Uterus (tissue), 4 donors: Measurements from ENCODE around the gene HMG20B. TPM values are rescaled to one million over a fixed set of nuclear protein-coding genes. Genes with fewer than 3 reads are reported as not detected.

Source experiments
- DNase-seq, 2 donors: peaks; one replicate each; pipeline ENCODE4 v3.0.0-alpha.2; 2019 to 2020
- H3K27ac ChIP-seq, 2 donors: fragments of 200-600 bp; sonication (generic); 1 replicate in 1 of 2; 2 replicates in 1 of 2; pipeline ENCODE4 v1.5.1; 2016 to 2018
- H3K27me3 ChIP-seq, 2 donors: fragments of 200-600 bp; sonication (generic); one replicate each; pipeline ENCODE4 v1.5.1; 2018 to 2019; ENCODE audit warnings: control low read depth in 1 of 2
- H3K36me3 ChIP-seq, 2 donors: fragments of 200-600 bp; sonication (generic); one replicate each; pipeline ENCODE4 v1.5.1; 2019; ENCODE audit warnings: control low read depth in 1 of 2
- H3K4me1 ChIP-seq, 2 donors: fragments of 200-600 bp; sonication (generic); one replicate each; pipeline ENCODE4 v1.5.1; 2018 to 2019; ENCODE audit warnings: control low read depth in 1 of 2
- H3K4me3 ChIP-seq, 2 donors: fragments of 200-600 bp; sonication (generic); 1 replicate in 1 of 2; 2 replicates in 1 of 2; pipeline ENCODE4 v1.5.1; 2018 to 2019; ENCODE audit warnings: mild to moderate bottlenecking in 1 of 2
- H3K9me3 ChIP-seq, 2 donors: fragments of 200-600 bp; sonication (generic); one replicate each; pipeline ENCODE4 v1.5.1; 2019; ENCODE audit warnings: control low read depth in 1 of 2
- POLR2A ChIP-seq, 2 donors: fragments of 450-650 bp; IDR thresholded peaks; one replicate each; pipeline ENCODE4 v1.6.1; 2016; ENCODE audit warnings: antibody characterized with exemption in 2 of 2, mild to moderate bottlenecking in 1 of 2, moderate library complexity in 1 of 2
- intact Hi-C: fragments of 100-400 bp; cut with DNase I; formaldehyde crosslinking; loops from one replicate; pipeline ENCODE4 v1.15.1; 2023; ENCODE audit warnings: low total_unique reads
- total RNA-seq, 4 donors: library from RNA; depleted of rRNA in 3 of 4; stranded (reverse); fragments of >200 nt in 3 of 4; gene quantifications; one replicate each; pipeline versions ENCODE4 v1.1.0 to v1.2.4, GENCODE V29; 2014 to 2023
- TF ChIP-seq, protein P1 (sequence below), 4 experiments: fragments of 200-600 bp in 2 of 4; fragments of 450-650 bp in 2 of 4; sonication (generic) in 2 of 4; IDR thresholded peaks; one replicate each; pipeline ENCODE4 v1.5.1; 2016 to 2019; ENCODE audit warnings: antibody characterized with exemption in 4 of 4, mild to moderate bottlenecking in 2 of 4, moderate library complexity in 1 of 4
- donor health status: DM: yes; HTN: yes; CAD: no.

HMG20B gene
- total RNA-seq, 4 donors from 2014 or later = 52.9 to 232 (median 63.6) TPM

DNA sequence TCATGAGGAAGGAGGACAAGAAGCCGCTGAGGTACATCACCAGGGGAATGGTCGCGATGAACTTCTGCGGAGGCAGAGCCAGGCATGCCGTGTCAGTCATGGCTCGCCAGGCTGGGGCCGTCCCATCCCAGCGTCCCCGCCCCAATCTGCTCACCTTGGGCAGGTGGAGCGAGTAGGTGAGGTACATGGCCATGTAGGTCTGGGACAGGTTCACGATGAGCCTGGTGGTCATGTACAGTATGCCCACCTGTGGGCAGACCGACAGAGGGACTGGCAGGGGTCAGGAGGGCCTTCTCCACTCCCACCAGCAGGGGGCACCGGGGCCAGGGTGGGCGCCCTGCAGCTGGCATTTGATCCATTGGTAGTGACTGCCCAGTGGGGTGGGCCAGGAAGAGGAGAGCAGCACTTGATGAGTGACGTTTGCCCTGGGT, 25.4 kb upstream of the HMG20B start:
- Histone ChIP-seq H3K36me3 (no peaks in the 10 kb centered on the region), H3K27me3 (no peaks in the 10 kb centered on the region), H3K9me3 (no peaks in the 10 kb centered on the region), H3K4me3 (no peak overlapping the region), H3K27ac (no peak overlapping the region), H3K4me1 (no peaks in the 10 kb centered on the region)
- TF ChIP-seq, protein P1, sequence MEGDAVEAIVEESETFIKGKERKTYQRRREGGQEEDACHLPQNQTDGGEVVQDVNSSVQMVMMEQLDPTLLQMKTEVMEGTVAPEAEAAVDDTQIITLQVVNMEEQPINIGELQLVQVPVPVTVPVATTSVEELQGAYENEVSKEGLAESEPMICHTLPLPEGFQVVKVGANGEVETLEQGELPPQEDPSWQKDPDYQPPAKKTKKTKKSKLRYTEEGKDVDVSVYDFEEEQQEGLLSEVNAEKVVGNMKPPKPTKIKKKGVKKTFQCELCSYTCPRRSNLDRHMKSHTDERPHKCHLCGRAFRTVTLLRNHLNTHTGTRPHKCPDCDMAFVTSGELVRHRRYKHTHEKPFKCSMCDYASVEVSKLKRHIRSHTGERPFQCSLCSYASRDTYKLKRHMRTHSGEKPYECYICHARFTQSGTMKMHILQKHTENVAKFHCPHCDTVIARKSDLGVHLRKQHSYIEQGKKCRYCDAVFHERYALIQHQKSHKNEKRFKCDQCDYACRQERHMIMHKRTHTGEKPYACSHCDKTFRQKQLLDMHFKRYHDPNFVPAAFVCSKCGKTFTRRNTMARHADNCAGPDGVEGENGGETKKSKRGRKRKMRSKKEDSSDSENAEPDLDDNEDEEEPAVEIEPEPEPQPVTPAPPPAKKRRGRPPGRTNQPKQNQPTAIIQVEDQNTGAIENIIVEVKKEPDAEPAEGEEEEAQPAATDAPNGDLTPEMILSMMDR (IDR thresholded peaks at IDR 0.05) = no peak
- no peak for TF ChIP-seq POLR2A (IDR thresholded peaks at IDR 0.05)
- intact Hi-C loops = no loop called here
- no peak for DNase-seq

DNA sequence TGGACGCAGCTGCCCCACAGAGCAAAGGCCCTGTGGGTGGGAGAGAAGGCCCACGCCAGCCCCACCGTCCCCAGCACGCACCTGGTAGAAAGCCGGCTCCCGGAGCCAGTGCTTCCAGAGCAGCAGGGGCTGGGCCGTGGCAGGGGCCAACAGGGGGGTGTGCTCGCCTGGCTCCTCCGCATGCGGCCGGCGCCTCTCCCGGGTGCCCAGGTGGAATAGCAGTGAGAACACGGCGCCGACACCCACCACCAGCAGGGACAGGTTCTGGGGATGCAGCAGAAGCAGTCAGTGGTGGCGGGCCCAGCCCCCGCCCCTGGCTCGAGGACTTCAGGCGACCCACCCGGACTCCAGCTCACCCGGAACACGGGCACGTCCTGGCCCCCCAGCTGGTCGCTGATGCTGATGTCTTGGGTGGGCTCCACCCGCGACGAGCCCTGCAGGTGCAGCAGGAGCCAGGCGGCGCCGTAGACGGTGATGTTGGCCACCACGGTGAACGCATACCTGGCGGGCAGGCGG, 24.9 kb upstream of the HMG20B start:
- no peaks in the 10 kb centered on the region for H3K36me3 ChIP-seq
- TF ChIP-seq, protein P1 (IDR thresholded peaks at IDR 0.05) = no peak
- TF ChIP-seq POLR2A (IDR thresholded peaks at IDR 0.05) = no peak
- no peak overlapping the region for H3K4me3 ChIP-seq
- H3K4me1 ChIP-seq = no peaks in the 10 kb centered on the region
- H3K27me3 ChIP-seq = no peaks in the 10 kb centered on the region
- H3K9me3 ChIP-seq = no peaks in the 10 kb centered on the region
- H3K27ac ChIP-seq = no peak overlapping the region
- intact Hi-C loops = no loop called here
- no peak for DNase-seq

DNA sequence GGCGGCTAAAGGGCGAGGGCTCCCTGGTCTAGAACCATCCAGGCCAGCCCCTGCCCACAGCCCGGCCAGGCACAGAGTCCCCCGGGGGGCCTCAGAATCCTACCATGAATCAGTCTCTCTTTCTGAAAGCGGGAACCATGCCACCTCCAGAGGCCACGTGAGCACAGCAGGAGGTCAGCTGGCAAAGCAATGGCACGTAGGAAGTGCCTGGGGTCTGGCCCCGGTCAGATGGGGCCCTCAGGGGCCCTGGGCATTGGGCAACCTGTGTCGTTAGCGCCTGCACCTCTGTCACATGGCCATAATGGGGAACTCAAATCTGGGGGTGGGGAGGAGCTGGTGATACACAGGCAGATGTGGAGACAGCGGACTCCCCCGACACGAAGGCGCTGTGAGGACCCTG, 24.1 kb upstream of the HMG20B start:
- no peak for DNase-seq
- no peaks in the 10 kb centered on the region for H3K9me3 ChIP-seq
- TF ChIP-seq POLR2A (IDR thresholded peaks at IDR 0.05) = no peak
- TF ChIP-seq, protein P1 (IDR thresholded peaks at IDR 0.05) = no peak
- H3K27ac ChIP-seq = no peak overlapping the region
- H3K4me1 ChIP-seq = no peaks in the 10 kb centered on the region
- H3K4me3 ChIP-seq = no peak overlapping the region
- no peaks in the 10 kb centered on the region for H3K27me3 ChIP-seq
- no peaks in the 10 kb centered on the region for H3K36me3 ChIP-seq
- intact Hi-C loops = no loop called here

DNA sequence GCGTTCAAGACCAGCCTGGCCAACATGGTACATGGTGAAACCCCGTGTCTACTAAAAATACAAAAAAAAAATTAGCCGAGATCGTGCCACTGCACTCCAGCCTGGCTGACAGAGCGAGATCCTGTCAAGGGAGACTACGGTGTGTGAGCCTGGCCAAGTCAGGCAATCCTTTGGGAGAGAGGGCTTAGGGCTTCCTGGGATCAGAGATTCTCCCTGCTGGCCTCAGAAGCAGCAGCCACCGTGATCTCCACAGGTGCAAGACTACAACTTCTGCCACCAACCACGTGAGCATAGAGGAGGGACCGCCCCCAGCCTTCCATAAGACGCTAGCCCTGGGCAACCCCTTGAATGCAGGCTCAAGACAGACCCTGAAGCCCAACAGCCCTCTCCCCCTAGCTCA, 22.9 kb upstream of the HMG20B start:
- Histone ChIP-seq H3K27ac (no peak overlapping the region), H3K36me3 (no peaks in the 10 kb centered on the region), H3K4me1 (no peaks in the 10 kb centered on the region), H3K27me3 (no peaks in the 10 kb centered on the region), H3K4me3 (no peak overlapping the region), H3K9me3 (no peaks in the 10 kb centered on the region)
- intact Hi-C loops = loop anchor here (10.0 kb wide), 1 partner anchor 65 kb away; no protein-coding TSS in a partner anchor
- TF ChIP-seq POLR2A (IDR thresholded peaks at IDR 0.05) = no peak
- TF ChIP-seq, protein P1 (IDR thresholded peaks at IDR 0.05) = no peak
- DNase-seq = no peak

DNA sequence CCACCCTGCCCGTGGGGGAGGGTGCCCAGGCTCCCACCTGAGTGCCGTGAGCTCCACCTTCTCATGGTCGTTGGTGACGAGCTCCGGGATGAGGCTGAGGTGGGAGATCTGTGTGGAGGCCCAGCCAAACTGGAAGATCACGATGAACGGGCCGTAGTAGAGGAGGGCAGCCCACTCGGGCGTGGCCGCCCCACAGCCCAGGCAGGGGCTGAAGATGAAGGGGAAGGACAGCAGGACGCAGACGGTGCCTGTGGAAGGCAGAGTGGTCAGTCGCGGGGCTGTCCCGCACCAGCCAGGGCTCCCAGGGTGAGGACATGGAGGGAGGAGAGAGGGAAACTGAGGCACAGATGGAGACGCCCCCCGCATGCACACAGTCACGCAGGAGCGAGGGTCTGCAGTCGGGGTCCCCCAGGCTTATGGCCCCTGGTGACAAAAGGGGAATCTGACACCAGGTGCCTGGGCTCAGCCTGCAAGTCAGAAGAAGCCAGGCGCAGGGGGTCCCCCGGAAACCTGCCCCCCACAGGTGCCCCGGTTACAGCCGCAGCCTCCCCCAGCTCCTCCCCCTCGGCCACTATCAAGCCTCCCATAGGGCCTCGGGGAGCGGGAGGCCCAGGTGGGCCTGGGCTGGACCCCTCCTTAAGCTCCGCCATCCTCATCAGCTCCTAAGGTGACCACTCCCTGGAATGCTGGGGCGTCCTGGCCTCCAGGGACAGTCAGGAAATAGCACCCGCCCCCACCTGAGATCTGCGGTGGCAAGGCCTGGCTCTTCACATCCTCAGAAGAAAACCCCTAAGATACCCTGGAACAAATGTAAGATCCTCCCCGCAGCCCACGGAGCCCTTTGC, 21.6 kb upstream of the HMG20B start:
- H3K4me1 ChIP-seq = peaks cover 0 to 8% of the 10 kb centered on the region in 2 donors
- no peak for TF ChIP-seq POLR2A (IDR thresholded peaks at IDR 0.05)
- TF ChIP-seq, protein P1 (IDR thresholded peaks at IDR 0.05) = no peak
- intact Hi-C loops = loop anchor here (10.0 kb wide), 1 partner anchor 64 kb away; no protein-coding TSS in a partner anchor
- no peak overlapping the region for H3K27ac ChIP-seq
- no peaks in the 10 kb centered on the region for H3K36me3 ChIP-seq
- H3K9me3 ChIP-seq = no peaks in the 10 kb centered on the region
- H3K4me3 ChIP-seq = no peak overlapping the region
- no peak for DNase-seq
- H3K27me3 ChIP-seq = no peaks in the 10 kb centered on the region
